RCC 7860 (cell line): ENCODE measurements around the gene TEX2.

Experiments
- DNase-seq: peaks from one replicate; pipeline ENCODE4 v3.0.0-alpha.2; 2015; ENCODE audit warnings: low spot score
- FAIRE-seq: peaks from 2 replicates; lab custom pipeline; 2012; peaks lifted over from hg19 to GRCh38; lab: Jason Lieb, UNC

Gene TEX2

GRCh38 chr17:64263000-64263766, at the start of gene TEX2:
TEX2 (minus strand) TSS chr17:64263260; CDS start chr17:64214217, 49,043 bp downstream.
- DNase-seq (peak; percentile 74), FAIRE-seq (no peak)

GRCh38 chr17:64309710-64310109, 46.6 kb upstream of the TEX2 start:
- FAIRE-seq (no peak), DNase-seq (no peak)

- no peak for FAIRE-seq
- no peak for DNase-seq
These were observed 46.0 kb upstream of the TEX2 start for GRCh38 chr17:64309021-64309420.

DNA sequence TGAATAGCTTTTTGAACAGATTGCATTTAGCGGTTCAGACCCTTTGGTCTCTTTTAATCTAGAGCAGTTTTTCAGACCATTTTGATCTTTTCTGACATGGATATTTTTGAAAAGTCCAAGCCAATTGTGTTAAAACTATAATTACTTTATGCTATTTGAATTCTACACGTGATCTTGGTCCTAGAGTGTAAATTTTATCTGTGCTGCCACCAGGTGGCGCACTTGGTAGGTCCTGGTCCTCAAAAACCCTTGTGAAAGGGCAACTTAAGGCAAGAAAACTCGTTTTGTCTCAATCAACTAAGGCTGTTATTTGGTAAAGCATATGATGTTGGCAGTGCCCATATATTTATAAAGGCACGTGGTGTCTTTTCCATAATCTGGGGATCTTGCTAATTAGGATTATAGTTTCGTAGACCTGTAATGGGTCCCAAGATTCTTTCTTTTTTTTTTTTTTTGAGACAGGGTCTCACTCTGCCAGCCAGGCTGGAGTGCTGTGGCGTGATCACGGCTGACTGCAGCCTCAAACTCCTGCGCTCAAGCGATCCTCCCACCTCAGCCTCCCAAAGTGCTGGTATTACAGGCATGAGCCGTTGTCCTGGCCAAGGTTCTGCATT, 43.9 kb upstream of the TEX2 start:
- FAIRE-seq = peak; percentile 54

DNA sequence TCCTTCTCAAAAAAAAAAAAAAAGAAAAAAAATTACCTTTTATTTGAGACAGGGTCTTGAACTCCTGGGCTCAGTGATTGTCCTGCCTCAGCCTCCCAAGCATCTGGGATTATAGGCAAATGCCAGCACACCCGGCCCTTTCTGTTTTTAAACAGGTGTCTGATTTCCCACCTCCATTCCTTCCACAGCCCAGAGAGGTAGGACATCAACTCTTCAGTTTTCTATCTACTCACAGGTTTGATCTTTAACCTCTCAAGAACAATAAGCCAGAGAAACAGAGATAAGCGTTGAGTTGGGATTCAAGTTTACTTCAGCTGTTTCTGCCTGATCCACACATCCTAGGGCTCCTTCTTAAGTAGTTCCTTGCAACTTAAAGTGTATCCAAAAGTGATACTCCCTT, 41.5 kb upstream of the TEX2 start:
- FAIRE-seq = no peak
- DNase-seq = no peak

More for the DNA sequence above, 43.9 kb upstream of the TEX2 start:
- DNase-seq = peak; percentile 29

- FAIRE-seq = no peak
- DNase-seq = no peak
These were observed 37.6 kb upstream of the TEX2 start for GRCh38 chr17:64300699-64300965.

DNA sequence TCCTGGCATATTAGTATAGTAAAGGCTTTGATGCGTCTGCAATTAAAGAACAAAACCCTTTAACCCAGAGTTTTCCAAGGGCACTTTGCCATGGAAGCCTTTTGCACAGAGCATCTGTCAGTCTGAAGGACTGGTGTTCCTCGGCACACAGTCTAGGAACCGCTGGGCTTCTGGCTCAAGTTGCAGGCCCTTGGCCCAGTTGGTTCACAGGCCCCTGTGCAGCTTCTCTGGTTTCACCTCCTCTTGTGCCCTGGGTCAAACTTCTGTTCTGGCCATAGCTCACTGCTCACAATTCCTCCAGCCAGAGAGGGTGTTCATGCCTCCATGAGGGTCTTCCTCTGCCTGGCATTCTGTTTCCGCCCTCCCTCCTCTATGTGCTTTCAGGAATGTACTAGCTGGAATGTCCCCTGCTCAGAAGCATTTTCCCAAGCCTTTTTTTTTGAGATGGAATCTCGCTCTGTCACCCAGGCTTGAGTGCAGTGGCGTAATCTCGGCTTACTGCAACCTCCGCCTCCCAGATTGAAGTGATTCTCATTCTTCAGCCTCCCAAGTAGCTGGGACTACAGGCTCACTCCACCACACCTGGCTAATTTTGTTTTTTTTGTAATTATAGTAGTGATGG, 34.5 kb upstream of the TEX2 start:
- FAIRE-seq (no peak), DNase-seq (no peak)

- FAIRE-seq (no peak), DNase-seq (no peak)
These were observed 33.2 kb upstream of the TEX2 start for GRCh38 chr17:64296246-64296645.

DNA sequence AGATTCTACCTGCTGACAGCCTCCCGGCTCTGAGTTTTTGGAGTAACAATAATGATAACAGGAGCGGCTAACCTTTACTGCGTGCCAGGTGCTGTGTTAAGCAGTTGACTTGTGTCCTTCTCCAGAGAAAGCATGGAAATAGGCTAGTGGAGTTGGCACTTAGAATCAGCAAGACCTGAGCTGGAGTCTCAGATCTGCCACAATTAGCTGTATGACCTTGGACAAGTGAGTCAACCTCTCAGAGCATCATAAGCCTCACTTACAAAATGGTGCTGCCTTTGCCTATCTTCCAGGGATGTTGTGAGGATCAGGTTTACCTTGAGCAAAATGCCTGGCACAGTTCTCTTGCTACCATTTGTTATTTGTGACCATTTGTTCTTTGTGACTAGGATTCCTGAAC, 32.1 kb upstream of the TEX2 start:
- DNase-seq (no peak), FAIRE-seq (no peak)

DNA sequence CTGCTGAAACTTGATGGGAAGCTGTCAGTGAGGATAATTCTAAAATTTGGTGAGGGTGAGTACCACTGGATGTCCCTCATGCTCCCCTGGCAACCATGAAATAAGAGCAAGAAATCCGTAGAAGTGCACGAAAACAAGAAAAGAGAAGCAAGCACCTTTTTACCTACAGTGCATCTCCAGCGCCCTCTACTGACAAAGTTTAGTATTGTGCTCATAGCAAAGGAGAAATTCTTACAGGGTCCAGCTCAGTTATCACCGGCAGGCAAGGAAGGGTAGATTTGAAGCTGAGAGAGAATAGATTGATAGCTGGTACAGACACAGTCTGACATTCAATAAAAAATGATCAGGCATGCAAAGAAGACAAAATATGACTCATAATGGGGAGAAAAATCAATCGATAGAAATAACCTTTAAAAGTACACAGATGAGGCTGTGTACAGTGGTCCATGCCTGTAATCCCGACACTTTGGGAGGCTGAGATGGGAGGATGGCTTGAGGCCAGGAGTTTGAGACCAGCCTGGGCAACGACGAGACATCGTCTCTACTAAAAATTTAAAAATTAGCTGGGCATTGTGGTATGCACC, 28.3 kb upstream of the TEX2 start:
- DNase-seq (no peak), FAIRE-seq (no peak)

- DNase-seq = no peak
- no peak for FAIRE-seq
These were observed 26.7 kb upstream of the TEX2 start for GRCh38 chr17:64289741-64290141.

DNA sequence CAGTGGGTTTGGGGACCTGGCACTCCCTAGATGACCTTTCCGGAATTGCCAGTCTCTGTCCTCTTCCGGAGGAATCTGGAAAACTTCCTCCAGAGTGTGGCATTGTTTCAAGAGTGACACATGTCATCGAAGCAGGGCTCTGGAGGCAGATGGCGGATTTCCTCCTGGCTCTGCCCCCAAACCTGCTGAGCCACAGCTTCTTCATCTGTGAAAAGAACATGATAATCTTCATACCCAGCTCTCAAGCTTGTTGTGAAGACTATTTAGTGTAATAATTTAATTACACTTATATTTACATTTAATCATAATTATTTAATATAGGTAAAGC, 19.7 kb upstream of the TEX2 start:
- no peak for FAIRE-seq
- no peak for DNase-seq

DNA sequence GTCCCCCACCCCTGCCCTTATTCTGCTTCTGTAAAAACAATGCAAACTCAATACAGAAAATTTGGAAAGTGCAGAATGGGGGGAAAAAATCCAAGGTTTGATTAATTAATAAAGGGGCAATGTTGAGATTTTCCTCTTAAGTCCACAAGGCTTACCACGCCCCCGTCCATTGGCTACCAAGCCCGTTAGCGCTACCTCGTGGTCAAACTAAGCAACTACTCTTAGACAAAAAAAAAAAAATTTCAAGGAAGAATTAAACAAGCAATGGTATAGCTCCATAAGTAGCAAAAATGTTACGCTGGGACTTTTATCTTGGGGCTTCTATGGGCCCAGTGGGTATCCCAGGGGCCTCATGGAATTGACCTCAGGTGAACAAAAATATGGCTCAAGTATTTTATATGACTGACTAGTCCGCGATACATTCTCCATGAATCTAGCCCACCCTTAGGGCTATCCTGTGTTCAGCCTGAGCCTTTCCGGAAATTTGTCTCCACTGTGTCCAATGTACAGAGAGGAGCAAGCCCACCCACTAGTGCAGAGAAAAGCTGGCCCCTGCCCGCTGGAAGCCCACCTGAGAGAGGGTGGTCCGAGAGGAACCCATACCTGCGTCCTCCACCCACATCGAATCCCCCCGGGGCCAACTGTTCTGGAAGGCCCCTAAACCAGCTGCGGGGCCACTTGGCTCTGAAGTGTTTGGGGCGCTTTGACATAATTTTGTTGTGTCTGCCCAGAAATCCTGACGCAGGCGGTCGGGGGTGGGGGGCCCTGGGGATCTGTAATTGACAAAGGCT, 19.1 kb upstream of the TEX2 start:
- DNase-seq (peak; percentile 39), FAIRE-seq (peak; percentile 71)

DNA sequence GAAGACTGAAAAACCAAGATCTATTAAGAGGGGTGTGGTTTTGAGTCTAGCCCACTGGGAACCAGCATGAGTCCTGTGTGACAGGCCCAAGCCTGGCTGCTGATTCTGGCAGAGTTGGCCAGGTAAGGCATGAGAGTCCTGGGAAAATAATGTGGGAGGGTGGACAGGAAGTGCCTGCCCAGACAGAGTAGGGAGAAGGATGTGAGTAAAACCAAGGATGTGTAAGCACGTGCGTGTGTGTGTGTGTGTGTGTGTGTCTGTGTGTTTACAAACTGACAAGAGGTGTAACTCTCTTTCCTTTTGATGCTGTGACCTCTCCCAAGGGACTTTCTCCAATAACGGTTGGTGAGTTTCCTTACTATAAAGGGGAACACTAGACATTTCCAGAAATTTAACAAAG, 15.6 kb upstream of the TEX2 start:
- no peak for FAIRE-seq

GRCh38 chr17:64277831-64278562, 14.9 kb upstream of the TEX2 start:
- DNase-seq (no peak), FAIRE-seq (no peak)

More for the DNA sequence above, 15.6 kb upstream of the TEX2 start:
- peak; percentile 39 for DNase-seq

GRCh38 chr17:64276961-64277505, 14.0 kb upstream of the TEX2 start:
- FAIRE-seq = no peak

DNA sequence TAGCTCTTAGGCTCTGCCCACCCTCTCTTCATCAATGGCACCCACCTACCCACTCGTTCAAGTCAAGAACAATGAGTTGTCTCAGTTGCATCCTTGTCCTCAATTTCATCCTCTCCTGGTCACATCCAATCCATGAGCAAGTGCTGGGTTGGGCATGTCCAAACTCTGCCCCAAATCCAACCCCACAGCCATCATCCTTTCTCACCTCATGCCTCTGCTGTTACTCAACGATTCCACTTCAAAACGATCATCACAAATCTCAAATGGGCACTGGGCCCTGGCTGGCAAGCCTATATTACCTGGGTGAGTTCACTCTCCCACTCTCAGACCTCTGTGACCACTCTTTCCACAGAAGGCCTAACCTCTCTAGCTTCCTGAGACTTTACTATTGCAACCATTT, 12.0 kb upstream of the TEX2 start:
- DNase-seq (no peak), FAIRE-seq (no peak)

More at GRCh38 chr17:64276961-64277505, 14.0 kb upstream of the TEX2 start:
- no peak for DNase-seq

- FAIRE-seq = no peak
These were observed 9.9 kb upstream of the TEX2 start for GRCh38 chr17:64273006-64273405.

GRCh38 chr17:64270885-64271284, 7.8 kb upstream of the TEX2 start:
- no peak for FAIRE-seq

More at GRCh38 chr17:64273006-64273405, 9.9 kb upstream of the TEX2 start:
- DNase-seq = no peak

More at GRCh38 chr17:64270885-64271284, 7.8 kb upstream of the TEX2 start:
- no peak for DNase-seq
